Measurements from ENCODE around the gene CPTP.
A peak's percentile ranks its signal among the peaks of the same experiment; 100 is the strongest.

Gene CPTP

DNA sequence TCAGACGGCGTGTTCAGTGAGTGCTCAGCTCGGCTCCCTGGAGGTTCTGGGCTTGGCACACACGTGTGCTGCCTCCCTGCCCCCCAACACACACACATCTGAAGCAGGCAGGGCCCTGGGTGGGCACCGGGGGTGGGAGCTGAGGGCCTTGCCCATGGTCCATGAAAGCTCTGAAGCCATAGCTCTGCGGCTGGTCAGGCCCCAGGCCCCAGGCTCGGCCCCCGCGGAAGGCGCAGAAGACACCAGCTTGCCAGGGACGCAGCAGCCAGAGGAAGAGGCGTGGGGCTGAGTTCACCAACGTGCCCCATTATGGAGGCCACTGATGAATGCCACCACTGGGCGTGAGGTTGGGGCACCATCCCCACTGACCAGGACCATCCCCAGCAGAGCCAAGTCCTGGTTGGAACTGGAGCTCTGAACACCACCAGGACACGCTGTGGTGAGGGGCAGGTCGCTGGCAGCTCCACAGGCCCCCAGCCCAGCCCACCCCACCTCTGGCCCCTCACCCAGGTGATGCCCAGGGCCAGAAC lies 46.2 kb downstream of the CPTP start:
- no peak for DNase-seq

DNA sequence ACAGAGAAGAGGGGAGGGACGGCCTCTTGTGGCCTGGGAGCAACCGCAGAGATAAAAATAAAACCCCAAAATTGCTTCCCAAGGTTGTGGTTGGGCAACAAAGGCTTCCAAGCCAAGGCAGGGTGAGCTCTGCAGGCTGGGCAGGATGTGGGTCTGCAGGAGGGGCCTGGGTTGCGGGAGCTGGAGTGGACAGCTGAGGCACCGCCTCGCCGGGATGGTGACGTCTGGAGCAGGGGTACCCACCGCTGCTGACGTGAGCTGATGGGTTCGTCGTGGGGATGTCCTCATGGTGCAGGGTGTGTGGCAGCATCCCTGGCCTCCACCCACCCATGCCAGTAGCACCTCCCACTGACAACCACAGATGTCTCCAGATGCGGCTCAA lies 46.8 kb downstream of the CPTP start:
- DNase-seq = no peak

GRCh38 chr1:1371746-1372711 lies 47.4 kb downstream of the CPTP start:
- DNase-seq = peak; percentile 86

- no peak for DNase-seq
These were observed 48.6 kb downstream of the CPTP start for GRCh38 chr1:1373051-1373814.

- no peak for DNase-seq
These were observed 49.4 kb downstream of the CPTP start for GRCh38 chr1:1373815-1374588.

GRCh38 chr1:1374589-1374928 lies 50.0 kb downstream of the CPTP start:
- no peak for DNase-seq

- peak; percentile 100 for DNase-seq
These were observed 50.5 kb downstream of the CPTP start, which contains the start of gene AURKAIP1 for GRCh38 chr1:1374929-1375662. Gene AURKAIP1, minus strand, starts transcription at chr1:1375207. Its CDS starts 451 bp downstream, at chr1:1374756.

DNA sequence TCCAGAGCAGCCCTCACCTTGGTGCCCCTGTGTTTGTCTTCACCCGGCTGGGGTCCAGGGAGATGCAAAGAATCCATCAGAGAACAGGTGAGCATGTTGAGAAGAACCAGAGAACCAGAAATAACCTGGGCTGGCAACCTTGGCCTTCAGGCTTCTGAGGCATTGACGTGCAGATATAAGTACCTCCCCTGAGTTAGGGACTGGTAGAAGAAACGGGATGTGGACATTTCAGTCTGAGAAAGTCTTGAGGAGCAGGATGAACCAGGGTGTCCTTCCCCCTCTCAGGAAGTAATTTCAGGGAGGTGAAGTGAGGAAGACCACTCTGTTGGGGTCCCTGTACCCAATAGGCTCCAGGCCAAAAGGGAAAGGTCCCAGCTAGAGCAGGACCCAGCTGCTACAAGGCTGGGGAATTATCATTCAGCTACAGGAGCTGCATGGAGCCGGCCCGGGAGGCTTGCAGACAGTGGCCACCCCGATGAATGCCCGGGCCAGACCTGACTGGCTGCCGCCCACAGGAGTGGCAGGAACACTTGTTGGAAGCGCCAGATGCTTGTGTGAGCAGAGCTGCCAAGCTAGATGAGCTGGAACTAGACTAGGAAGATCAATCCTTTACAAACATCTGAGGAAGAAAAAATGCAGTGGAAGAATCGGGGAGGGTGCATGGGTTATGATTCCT lies 52.1 kb downstream of the CPTP start:
- DNase-seq = no peak

DNA sequence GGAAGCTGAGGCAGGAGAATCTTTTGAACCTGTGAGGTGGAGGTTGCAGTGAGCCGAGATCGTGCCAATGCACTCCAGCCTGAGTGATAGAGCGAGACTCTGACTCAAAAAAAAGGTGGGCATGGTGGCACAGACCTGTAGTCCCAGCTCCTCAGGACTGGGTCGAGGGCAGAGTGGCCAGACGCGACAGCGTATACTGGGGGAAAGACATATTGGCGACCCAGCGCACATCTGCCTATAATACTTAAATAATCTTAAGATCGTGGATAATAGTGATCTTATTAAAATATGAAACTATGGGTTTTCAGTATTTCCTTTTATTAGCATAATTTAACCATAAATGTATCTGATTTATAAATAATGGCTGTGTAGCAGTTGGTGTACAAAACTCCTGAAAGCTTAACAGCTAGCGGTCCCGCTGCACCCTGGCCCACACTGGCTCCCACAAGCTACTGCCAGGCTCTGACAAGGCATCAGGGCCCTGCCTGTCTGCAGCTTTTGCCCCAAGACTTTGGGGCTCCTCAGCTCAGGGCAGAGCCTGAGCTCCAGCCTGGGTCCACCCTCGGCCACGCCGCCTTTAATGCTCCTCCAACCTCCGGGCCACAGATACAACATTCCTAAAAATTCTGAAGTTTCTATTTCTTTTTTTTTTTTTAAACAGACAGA lies 53.1 kb downstream of the CPTP start:
- DNase-seq = no peak

Measured in eye (tissue), 1 donor.